Measurements from ENCODE around the gene CD163.
A peak's percentile ranks its signal among the peaks of the same experiment; 100 is the strongest.

DNA sequence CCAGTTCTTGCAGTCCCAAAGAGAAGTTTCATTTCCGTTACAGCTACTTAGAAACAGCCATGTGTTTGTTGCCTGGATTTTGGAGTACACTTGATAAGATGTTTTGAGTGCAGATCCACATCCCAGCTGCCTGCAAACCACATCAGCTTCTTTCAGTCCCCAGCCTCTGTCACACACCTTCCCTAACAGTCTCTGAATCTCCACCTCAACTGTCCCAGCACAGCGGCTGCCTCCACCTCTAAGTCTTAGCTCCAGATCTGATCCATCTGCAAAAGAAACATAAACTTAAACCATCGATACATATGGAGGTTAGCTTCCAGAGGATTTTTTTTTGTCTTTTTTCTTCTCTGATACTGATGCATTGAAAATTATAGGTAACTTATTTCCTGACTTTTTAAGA, 8.4 kb downstream of the CD163 start:
- TF ChIP-seq, protein P1, sequence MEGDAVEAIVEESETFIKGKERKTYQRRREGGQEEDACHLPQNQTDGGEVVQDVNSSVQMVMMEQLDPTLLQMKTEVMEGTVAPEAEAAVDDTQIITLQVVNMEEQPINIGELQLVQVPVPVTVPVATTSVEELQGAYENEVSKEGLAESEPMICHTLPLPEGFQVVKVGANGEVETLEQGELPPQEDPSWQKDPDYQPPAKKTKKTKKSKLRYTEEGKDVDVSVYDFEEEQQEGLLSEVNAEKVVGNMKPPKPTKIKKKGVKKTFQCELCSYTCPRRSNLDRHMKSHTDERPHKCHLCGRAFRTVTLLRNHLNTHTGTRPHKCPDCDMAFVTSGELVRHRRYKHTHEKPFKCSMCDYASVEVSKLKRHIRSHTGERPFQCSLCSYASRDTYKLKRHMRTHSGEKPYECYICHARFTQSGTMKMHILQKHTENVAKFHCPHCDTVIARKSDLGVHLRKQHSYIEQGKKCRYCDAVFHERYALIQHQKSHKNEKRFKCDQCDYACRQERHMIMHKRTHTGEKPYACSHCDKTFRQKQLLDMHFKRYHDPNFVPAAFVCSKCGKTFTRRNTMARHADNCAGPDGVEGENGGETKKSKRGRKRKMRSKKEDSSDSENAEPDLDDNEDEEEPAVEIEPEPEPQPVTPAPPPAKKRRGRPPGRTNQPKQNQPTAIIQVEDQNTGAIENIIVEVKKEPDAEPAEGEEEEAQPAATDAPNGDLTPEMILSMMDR (IDR thresholded peaks at IDR 0.05): no peak
- TF ChIP-seq POLR2A (IDR thresholded peaks at IDR 0.05): peak in 1 of 4 donors; percentile 8
- TF ChIP-seq POLR2AphosphoS5 (IDR thresholded peaks at IDR 0.05): no peak
